ENCODE measurements around the gene LMX1A. TPM values are rescaled to one million over a fixed set of nuclear protein-coding genes. Genes with fewer than 3 reads are reported as not detected.

Gene LMX1A
- total RNA-seq, 1 donor from 2014 or later: 0.11 TPM

DNA sequence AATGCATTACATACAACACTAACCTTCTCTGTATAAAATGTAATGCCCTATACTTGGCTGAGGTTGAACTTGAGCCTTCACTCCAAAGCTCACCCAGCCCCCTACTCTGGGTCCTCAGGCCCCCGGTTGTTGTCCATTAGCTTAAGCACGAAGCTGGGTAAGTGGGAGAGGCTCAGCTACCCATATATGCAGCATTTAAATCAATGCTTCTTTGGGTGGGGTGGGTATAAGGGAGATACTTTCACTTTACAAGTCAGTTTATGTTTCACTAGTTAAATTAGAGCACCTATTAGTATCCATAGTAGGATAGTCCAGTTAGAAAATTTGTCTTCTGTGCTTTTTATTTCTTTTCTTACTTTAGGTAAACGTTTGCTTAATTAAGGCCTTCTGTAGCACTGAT, 151.4 kb downstream of the LMX1A start:
- Histone ChIP-seq H3K36me3 (no peaks in the 10 kb centered on the region), H3K4me1 (no peaks in the 10 kb centered on the region), H3K4me3 (no peak overlapping the region), H3K27ac (replicated peaks) (no peak overlapping the region), H3K27me3 (ENCODE audit: low read depth) (peaks cover 7% of the 10 kb centered on the region), H3K9me3 (replicated peaks) (no peaks in the 10 kb centered on the region)
- no peak for DNase-seq
- TF ChIP-seq, protein P1, sequence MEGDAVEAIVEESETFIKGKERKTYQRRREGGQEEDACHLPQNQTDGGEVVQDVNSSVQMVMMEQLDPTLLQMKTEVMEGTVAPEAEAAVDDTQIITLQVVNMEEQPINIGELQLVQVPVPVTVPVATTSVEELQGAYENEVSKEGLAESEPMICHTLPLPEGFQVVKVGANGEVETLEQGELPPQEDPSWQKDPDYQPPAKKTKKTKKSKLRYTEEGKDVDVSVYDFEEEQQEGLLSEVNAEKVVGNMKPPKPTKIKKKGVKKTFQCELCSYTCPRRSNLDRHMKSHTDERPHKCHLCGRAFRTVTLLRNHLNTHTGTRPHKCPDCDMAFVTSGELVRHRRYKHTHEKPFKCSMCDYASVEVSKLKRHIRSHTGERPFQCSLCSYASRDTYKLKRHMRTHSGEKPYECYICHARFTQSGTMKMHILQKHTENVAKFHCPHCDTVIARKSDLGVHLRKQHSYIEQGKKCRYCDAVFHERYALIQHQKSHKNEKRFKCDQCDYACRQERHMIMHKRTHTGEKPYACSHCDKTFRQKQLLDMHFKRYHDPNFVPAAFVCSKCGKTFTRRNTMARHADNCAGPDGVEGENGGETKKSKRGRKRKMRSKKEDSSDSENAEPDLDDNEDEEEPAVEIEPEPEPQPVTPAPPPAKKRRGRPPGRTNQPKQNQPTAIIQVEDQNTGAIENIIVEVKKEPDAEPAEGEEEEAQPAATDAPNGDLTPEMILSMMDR (IDR thresholded peaks at IDR 0.05; ENCODE audit: borderline replicate concordance): no peak
- intact Hi-C loops (cut with micrococcal nuclease): no loop called here

DNA sequence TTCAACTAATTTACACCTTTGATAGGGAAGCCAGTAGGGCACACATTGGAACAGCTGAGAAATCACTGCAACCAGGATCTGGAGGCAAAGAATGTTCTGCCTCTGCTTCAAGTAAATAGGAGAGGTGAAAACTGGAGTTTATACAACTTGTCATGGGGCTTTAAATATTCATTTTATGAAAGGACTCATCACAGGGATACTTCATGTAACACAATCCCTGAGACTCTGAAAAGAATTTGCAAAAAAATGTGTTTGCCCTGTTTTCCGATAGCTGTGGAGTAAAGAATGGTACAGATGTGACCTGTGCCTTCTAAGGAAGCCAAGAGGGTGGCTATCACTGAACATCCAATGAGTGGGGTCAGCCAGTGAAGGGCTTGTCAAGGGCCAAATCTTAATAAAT, 152.0 kb downstream of the LMX1A start:
- TF ChIP-seq, protein P1 (IDR thresholded peaks at IDR 0.05; ENCODE audit: borderline replicate concordance): no peak
- no peaks in the 10 kb centered on the region for H3K36me3 ChIP-seq
- no peaks in the 10 kb centered on the region for H3K4me1 ChIP-seq
- DNase-seq: no peak
- H3K4me3 ChIP-seq: no peak overlapping the region
- H3K9me3 ChIP-seq (replicated peaks): no peaks in the 10 kb centered on the region
- no peak overlapping the region for H3K27ac ChIP-seq (replicated peaks)
- intact Hi-C loops (cut with micrococcal nuclease): no loop called here
- peaks cover 7% of the 10 kb centered on the region for H3K27me3 ChIP-seq (ENCODE audit: low read depth)

DNA sequence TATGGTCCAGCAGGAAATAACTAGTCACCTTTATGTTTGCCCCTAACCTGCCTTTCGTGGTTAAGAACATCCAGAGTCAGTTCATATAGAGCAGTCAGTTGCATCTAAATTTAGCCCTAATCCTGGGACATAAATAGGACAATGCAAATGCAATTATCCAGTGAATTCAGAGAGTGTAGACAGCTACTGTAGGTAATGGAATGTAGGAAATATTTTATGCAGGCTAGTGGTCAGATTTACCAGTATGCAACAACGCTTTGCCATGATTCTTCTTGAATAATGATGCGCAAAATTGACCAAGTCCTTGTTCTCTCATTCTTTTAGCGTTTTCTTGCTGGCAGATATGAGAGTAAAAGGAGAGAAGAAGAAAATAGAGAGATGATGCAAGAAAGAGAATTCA, 165.4 kb downstream of the LMX1A start:
- Histone ChIP-seq H3K27me3 (ENCODE audit: low read depth) (peaks cover 4% of the 10 kb centered on the region), H3K36me3 (no peaks in the 10 kb centered on the region), H3K4me3 (no peak overlapping the region), H3K4me1 (no peaks in the 10 kb centered on the region), H3K27ac (replicated peaks) (no peak overlapping the region), H3K9me3 (replicated peaks) (no peaks in the 10 kb centered on the region)
- DNase-seq: no peak
- TF ChIP-seq, protein P1 (IDR thresholded peaks at IDR 0.05; ENCODE audit: borderline replicate concordance): no peak
- intact Hi-C loops (cut with micrococcal nuclease): no loop called here

DNA sequence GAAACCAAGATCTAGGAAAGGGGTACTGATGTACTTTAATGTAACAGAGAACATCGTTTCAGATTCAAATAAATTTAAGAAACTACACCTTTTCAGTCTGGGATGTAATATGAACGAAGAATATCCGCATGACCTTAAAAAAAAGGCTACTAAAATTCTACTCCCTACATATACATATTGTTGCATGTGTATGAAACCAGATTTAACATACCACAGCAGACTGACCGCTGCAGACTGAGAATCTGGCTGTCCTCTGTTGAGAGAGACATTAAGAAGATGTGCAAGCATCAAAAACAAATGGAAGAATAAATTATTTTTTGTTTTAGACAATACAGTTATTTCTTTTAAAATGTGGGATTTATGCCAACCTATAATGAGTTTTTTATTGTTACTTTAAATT, 166.6 kb downstream of the LMX1A start:
- intact Hi-C loops (cut with micrococcal nuclease): no loop called here

DNA sequence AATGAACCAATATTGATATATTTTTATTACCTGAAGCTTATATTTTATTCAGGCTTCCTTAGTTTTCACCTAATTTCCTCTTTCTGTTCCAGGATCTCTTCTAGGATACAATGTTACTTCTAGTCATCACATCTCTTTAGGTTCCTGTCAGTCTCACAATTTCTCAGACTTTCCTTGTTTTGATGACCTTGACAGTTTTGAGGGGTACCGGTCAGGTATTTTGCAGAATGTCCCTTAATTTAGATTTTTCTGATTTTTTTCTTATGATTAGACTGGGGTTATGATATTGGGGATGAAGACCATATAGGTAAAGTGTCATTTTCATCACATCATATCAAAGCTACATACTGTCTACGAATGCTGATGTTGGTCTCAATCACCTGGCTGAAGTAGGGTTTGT, 167.5 kb downstream of the LMX1A start:
- TF ChIP-seq, protein P1 (IDR thresholded peaks at IDR 0.05; ENCODE audit: borderline replicate concordance): no peak
- Histone ChIP-seq H3K4me3 (no peak overlapping the region), H3K4me1 (no peaks in the 10 kb centered on the region), H3K27ac (replicated peaks) (no peak overlapping the region), H3K9me3 (replicated peaks) (no peaks in the 10 kb centered on the region), H3K27me3 (ENCODE audit: low read depth) (peaks cover 4% of the 10 kb centered on the region), H3K36me3 (no peaks in the 10 kb centered on the region)
- intact Hi-C loops (cut with micrococcal nuclease): no loop called here
- no peak for DNase-seq

More for the DNA sequence above, 166.6 kb downstream of the LMX1A start:
- TF ChIP-seq, protein P1 (IDR thresholded peaks at IDR 0.05; ENCODE audit: borderline replicate concordance): no peak
- no peak overlapping the region for H3K4me3 ChIP-seq
- no peak for DNase-seq
- H3K36me3 ChIP-seq: no peaks in the 10 kb centered on the region
- H3K27me3 ChIP-seq (ENCODE audit: low read depth): peaks cover 4% of the 10 kb centered on the region
- no peaks in the 10 kb centered on the region for H3K4me1 ChIP-seq
- no peak overlapping the region for H3K27ac ChIP-seq (replicated peaks)
- no peaks in the 10 kb centered on the region for H3K9me3 ChIP-seq (replicated peaks)
